ENCODE data around the gene DQX1.

The DQX1 gene

GRCh38 chr2:74532222-74532621, 6.2 kb upstream of the DQX1 start:
- no peak for DNase-seq (ENCODE audit: low read depth)
- H3K4me3 ChIP-seq (ENCODE audit: low read depth, low read length): no peak overlapping the region
- in situ Hi-C loops (cut with HindIII; ENCODE audit: low sequenced_read_pairs): no loop called here
- no peak for TF ChIP-seq CTCF (IDR thresholded peaks at IDR 0.05; ENCODE audit: low read depth, low read length, missing control alignments)

GRCh38 chr2:74531666-74532065, 5.6 kb upstream of the DQX1 start:
- in situ Hi-C loops (cut with HindIII; ENCODE audit: low sequenced_read_pairs): no loop called here
- H3K4me3 ChIP-seq (ENCODE audit: low read depth, low read length): no peak overlapping the region
- TF ChIP-seq CTCF (IDR thresholded peaks at IDR 0.05; ENCODE audit: low read depth, low read length, missing control alignments): no peak
- no peak for DNase-seq (ENCODE audit: low read depth)

- H3K4me3 ChIP-seq (ENCODE audit: low read depth, low read length): peak overlapping the region; percentile 99
- in situ Hi-C loops (cut with HindIII; ENCODE audit: low sequenced_read_pairs): no loop called here
- no peak for TF ChIP-seq CTCF (IDR thresholded peaks at IDR 0.05; ENCODE audit: low read depth, low read length, missing control alignments)
- no peak for DNase-seq (ENCODE audit: low read depth)
Observed at GRCh38 chr2:74530239-74531187, 4.5 kb upstream of the DQX1 start.

- in situ Hi-C loops (cut with HindIII; ENCODE audit: low sequenced_read_pairs): loop anchor here (5.0 kb wide), 1 partner anchor 92 kb away; no protein-coding TSS in a partner anchor
- peak; percentile 99 for DNase-seq (ENCODE audit: low read depth)
- H3K4me3 ChIP-seq (ENCODE audit: low read depth, low read length): peak within 1 kb of the TSS; percentile 99
- TF ChIP-seq CTCF (IDR thresholded peaks at IDR 0.05; ENCODE audit: low read depth, low read length, missing control alignments): no peak
Observed at GRCh38 chr2:74529357-74530238, 3.6 kb upstream of the DQX1 start, which contains the start of the genes AUP1 and HTRA2. AUP1 (minus strand) TSS chr2:74529706; CDS start chr2:74529629, 77 bp downstream. HTRA2 (plus strand) TSS chr2:74529933; CDS start chr2:74530007, 74 bp downstream.

GRCh38 chr2:74528600-74529356, 2.7 kb upstream of the DQX1 start:
- DNase-seq (ENCODE audit: low read depth): no peak
- no peak for TF ChIP-seq CTCF (IDR thresholded peaks at IDR 0.05; ENCODE audit: low read depth, low read length, missing control alignments)
- H3K4me3 ChIP-seq (ENCODE audit: low read depth, low read length): peak overlapping the region; percentile 99

More at GRCh38 chr2:74528600-74529356, 2.7 kb upstream of the DQX1 start:
- in situ Hi-C loops (cut with HindIII; ENCODE audit: low sequenced_read_pairs): loop anchor here (5.0 kb wide), 1 partner anchor 91 kb away; no protein-coding TSS in a partner anchor

Measured in astrocyte of the cerebellum (primary cell).